Measurements from ENCODE around the gene HDAC10.

Gene HDAC10

DNA sequence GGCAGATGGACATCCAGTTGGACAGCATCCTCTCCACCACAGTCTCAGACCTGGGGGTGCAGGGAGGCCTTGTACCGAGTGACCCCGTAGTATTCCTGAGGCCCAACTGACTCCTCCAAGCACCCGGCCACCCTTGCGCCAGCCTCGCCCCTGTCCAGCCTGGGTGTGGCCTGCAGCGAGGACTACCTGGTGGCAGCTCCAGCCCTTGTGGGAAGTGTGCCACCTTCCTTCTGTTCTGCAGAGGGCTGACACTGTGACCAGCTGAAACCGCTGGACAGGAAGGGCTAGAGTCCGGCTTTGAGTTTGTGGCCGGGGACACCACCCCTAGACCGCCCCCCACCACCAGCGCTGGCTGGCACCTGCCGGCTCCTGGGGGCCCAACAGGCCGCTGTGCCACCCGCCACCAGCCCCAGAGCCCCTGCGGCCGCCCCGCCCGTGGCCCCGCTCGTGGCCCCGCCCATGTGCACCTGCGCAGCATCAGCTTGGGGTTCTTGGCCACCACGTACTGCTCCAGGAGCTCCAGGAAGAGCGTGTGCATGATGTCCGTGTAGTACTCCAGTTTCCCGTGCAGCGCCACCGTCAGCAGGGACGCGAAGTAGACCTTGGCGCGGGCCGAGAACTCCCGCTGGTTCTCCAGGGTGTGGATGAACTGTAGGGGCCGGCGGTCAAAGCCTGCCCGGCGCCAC is 29.1 kb upstream of the HDAC10 start:
- no peak overlapping the region for H3K4me3 ChIP-seq (ENCODE audit: low read depth, low read length)
- TF ChIP-seq, protein P1, sequence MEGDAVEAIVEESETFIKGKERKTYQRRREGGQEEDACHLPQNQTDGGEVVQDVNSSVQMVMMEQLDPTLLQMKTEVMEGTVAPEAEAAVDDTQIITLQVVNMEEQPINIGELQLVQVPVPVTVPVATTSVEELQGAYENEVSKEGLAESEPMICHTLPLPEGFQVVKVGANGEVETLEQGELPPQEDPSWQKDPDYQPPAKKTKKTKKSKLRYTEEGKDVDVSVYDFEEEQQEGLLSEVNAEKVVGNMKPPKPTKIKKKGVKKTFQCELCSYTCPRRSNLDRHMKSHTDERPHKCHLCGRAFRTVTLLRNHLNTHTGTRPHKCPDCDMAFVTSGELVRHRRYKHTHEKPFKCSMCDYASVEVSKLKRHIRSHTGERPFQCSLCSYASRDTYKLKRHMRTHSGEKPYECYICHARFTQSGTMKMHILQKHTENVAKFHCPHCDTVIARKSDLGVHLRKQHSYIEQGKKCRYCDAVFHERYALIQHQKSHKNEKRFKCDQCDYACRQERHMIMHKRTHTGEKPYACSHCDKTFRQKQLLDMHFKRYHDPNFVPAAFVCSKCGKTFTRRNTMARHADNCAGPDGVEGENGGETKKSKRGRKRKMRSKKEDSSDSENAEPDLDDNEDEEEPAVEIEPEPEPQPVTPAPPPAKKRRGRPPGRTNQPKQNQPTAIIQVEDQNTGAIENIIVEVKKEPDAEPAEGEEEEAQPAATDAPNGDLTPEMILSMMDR (conservative IDR thresholded peaks at IDR 0.05; ENCODE audit: low read depth, low read length), result no peak
- DNase-seq (ENCODE audit: low read depth), result no peak

DNA sequence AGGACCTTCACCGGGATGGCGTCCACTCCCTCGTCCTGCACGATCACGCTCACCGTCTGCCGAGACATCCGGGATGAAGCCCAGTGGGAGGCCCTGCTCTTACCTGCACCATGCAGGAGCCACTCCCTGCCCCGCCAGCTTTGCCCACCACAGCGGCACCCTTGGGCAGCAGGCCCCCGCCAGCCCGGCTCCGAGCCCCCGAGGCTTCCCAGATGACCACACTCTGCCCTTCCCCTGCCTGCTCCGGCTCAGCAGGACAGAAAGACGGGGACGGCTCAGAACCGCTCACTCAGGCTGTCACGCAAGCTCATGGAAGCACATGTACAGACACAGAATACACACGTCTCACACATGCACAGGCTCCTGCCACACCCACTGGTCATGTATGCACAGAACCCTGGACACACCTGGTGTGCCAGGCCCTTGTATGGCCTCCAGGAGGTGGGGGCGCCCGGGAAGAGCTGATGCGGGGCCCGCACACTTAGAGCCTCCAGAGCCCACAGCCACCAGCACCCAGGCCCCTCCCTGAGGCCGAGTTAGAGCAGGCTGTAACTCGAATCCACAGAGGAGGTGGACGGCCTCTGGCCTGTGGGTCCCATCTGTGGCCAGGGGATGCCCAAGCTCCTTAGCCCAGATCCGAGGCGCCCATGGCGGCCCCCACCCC is 28.0 kb upstream of the HDAC10 start:
- DNase-seq (ENCODE audit: low read depth), result no peak
- no peak overlapping the region for H3K4me3 ChIP-seq (ENCODE audit: low read depth, low read length)
- TF ChIP-seq, protein P1 (conservative IDR thresholded peaks at IDR 0.05; ENCODE audit: low read depth, low read length), result no peak

DNA sequence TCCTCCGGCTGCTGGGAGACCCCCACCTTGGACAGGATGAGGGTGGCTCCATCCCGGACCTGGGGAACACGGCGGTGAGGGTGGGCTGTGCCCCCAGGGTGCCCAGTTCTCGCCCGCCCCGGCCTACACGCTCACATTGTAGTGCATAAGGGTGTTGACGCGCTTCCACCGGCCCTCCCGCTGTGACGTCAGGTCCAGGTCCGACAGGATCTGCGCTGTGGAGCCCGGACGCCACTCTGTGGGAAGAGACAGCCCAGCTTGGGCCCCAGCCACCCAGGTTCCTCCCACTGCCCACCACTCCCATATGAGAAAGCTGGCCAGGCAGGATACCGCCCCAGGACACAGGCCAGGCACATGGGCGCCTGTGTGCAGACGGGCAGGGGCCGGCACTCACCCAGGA is 27.4 kb upstream of the HDAC10 start:
- DNase-seq (ENCODE audit: low read depth), result no peak
- H3K4me3 ChIP-seq (ENCODE audit: low read depth, low read length), result no peak overlapping the region
- TF ChIP-seq, protein P1 (conservative IDR thresholded peaks at IDR 0.05; ENCODE audit: low read depth, low read length), result no peak

DNA sequence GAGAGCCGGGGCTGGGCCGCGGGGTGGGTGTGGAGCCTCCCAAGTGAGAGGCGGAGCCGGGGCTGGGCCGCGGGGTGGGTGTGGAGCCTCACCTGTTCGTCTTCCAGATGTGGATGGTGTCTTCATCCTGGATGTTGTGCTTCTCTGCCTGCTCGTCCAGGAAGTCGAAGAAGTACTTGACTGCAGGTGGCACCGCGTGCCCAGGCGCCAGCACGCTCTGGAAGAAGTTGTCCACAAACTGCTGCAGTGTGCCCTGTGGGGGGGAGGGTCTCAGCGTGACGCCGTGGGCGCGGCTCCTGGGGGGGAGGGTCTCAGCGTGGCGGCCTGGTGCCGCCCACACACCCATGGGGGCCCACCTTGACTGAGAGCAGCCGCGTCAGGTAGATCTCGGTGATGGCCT is 26.7 kb upstream of the HDAC10 start:
- no peak overlapping the region for H3K4me3 ChIP-seq (ENCODE audit: low read depth, low read length)
- no peak for DNase-seq (ENCODE audit: low read depth)
- TF ChIP-seq, protein P1 (conservative IDR thresholded peaks at IDR 0.05; ENCODE audit: low read depth, low read length), result no peak

DNA sequence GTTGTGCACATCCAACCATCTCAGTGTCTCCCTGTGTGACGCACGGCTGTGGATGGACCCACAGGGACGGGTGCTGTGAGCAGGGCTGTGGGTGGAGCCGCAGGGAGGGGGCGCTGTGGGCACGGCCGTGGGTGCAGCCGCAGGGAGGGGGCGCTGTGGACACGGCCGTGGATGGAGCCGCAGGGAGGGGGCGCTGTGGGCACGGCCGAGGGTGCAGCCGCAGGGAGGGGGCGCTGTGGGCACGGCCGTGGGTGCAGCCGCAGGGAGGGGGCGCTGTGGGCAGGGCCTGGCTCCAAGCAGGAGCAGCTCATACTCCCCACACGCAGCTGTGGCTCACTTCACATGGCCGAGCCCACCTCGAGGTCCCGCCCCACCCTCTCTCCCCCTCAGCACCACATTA is 25.1 kb upstream of the HDAC10 start:
- DNase-seq (ENCODE audit: low read depth), result peak; percentile 76
- no peak overlapping the region for H3K4me3 ChIP-seq (ENCODE audit: low read depth, low read length)
- TF ChIP-seq, protein P1 (conservative IDR thresholded peaks at IDR 0.05; ENCODE audit: low read depth, low read length), result peak; percentile 45

DNA sequence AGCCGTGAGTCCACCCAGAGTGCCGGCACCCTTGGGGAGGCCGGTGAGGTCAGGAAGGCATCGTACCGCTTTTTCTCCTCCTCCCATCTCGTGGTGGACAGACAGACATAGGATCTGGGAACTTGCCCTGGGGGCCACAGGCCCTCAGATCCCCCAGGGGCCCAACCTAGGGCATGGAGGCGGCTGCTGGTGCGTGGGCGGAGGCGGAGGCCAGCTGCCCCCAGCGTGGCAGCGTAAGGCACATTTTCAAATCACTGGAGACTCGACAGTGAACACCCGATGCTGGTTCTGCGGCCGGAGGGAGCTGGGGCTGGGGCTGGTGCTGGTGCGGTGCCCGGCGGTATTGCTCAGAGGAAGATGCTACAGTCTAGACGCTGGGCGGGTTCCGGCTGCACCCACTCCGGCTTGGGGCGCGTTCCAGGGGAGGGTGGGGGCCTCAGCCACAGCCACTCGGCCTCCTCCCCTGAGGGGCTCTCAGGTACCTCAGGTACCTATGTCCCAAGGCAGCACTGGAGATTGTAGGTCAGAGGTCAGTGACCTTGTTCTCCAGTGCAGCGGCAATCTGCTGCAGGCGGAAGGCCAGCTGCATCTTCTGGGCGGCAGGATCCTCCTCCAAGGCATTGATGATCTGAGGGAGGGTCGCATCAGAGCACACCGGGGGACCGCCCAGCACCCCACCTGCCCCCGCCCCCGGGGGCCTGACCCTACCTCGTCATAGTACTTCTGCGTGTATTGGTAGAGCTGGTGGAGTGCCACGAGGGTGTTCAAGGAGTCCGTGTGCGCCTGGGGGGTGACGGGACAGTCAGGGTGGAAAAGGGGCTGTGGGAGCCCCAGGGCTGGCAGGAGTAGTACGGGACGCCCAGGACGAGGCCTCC is 24.4 kb upstream of the HDAC10 start:
- TF ChIP-seq, protein P1 (conservative IDR thresholded peaks at IDR 0.05; ENCODE audit: low read depth, low read length), result no peak
- no peak overlapping the region for H3K4me3 ChIP-seq (ENCODE audit: low read depth, low read length)
- DNase-seq (ENCODE audit: low read depth), result no peak
